ENCODE data around the gene TIE1.

- TF ChIP-seq CTCF (IDR thresholded peaks at IDR 0.05) (no peak), POLR2A (IDR thresholded peaks at IDR 0.05) (no peak), EP300 (IDR thresholded peaks at IDR 0.05) (no peak)
These were observed 38.9 kb downstream of the TIE1 start for GRCh38 chr1:43339584-43340232.

Measured in upper lobe of left lung (tissue), 4 donors.